ENCODE measurements around the gene KRTAP10-8.
"Not testable (repeated sequence)": the region's sequence is repeated elsewhere in the genome, so short reads cannot be mapped to it uniquely, and the experiment has no call there.

KRTAP10-8 gene

DNA sequence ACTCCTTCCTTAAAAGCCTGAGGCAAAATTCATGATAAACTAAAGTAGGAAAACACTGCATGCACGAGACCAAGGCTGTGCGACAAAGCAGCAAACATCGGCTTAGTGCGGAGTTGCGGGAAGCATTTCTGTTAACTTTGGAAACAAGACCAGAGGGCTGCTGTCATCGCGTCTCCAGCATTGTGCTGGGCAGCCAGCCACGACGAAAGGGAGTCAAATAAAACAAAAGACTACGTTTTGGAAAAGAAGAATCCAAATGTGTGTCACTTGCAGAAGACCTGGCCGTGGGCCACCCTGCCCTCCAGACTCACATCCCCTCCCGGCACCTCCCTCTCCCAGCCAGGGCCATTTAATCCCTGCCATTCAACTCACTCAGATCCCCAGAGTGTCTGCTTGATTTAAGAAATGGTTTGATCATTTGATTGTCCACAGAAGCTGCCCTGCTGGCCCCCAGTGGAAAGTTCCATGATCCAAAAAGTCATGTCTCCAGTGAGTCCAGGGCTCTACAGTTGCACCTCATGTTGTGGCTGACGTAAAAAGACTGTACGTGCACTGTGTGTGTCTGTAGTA is 31.9 kb downstream of the KRTAP10-8 start:
- in situ Hi-C loops (cut with MboI; ENCODE audit: low sequenced_read_pairs) = no loop called here

DNA sequence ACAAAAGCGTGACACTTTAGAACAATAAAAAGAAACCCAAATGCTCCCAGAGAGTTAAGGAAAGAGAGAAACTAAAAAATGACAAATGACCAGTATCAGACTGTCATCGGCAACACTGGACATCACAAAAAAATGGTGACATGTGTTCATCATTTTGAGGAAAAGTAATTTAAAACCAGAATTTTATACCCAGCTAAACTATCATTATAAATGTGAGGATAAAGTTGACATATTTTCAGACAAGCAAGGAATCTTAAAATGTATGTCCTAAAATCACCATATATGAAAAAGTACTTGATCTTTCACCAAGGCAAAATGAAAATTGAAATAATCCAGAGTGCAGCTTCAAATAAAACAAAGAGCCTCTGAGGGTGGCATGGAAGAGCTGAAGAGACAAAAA is 33.0 kb downstream of the KRTAP10-8 start:
- in situ Hi-C loops (cut with MboI; ENCODE audit: low sequenced_read_pairs) = no loop called here

GRCh38 chr21:44646366-44647221 is 34.7 kb downstream of the KRTAP10-8 start, which contains the start of gene KRTAP10-11:
Gene KRTAP10-11, plus strand, starts transcription at chr21:44646414. Its CDS starts 45 bp downstream, at chr21:44646459.
- in situ Hi-C loops (cut with MboI; ENCODE audit: low sequenced_read_pairs) = not testable (repeated sequence)

DNA sequence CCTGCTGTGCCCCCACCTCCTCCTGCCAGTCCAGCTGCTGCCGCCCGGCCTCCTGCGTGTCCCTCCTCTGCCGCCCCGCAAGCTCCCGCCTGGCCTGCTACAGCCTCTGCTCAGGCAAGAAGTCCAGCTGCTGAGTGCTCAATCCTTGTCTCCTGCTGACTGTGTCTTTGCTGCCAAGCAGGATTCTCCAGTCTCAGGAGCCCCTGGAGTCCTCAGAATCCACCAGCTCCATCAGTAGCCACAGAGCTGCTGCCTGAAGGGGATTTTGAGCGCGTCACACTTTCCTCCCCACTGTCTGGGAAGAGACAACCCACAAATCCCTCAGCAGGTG is 35.3 kb downstream of the KRTAP10-8 start:
- in situ Hi-C loops (cut with MboI; ENCODE audit: low sequenced_read_pairs) = no loop called here

GRCh38 chr21:44648557-44649311 is 36.9 kb downstream of the KRTAP10-8 start:
- in situ Hi-C loops (cut with MboI; ENCODE audit: low sequenced_read_pairs) = no loop called here

GRCh38 chr21:44649521-44650100 is 37.7 kb downstream of the KRTAP10-8 start:
- in situ Hi-C loops (cut with MboI; ENCODE audit: low sequenced_read_pairs) = no loop called here

- in situ Hi-C loops (cut with MboI; ENCODE audit: low sequenced_read_pairs) = no loop called here
These were observed 38.5 kb downstream of the KRTAP10-8 start for GRCh38 chr21:44650265-44650972.

GRCh38 chr21:44650973-44651675 is 39.2 kb downstream of the KRTAP10-8 start:
- in situ Hi-C loops (cut with MboI; ENCODE audit: low sequenced_read_pairs) = no loop called here

DNA sequence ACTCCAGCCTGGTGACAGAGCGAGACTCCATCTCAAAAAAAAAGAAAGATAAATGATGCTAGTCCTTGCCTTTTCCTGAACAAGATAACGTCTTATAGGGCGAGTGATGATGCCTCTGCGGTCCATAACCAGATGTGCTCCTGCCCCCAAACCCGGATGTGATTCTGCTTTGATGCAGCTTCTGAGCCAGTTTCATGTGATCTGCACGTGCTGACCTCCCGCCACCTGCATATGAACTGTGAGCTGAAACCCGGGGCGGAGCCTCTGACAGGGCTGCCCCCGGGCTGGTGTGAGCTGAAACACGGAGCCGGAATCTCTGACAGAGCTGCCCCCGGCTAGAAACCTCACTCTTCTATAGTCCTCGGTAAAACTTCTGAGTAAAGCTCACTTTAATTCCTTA is 41.2 kb downstream of the KRTAP10-8 start:
- in situ Hi-C loops (cut with MboI; ENCODE audit: low sequenced_read_pairs) = no loop called here

GRCh38 chr21:44653656-44654575 is 42.0 kb downstream of the KRTAP10-8 start:
- in situ Hi-C loops (cut with MboI; ENCODE audit: low sequenced_read_pairs) = no loop called here

DNA sequence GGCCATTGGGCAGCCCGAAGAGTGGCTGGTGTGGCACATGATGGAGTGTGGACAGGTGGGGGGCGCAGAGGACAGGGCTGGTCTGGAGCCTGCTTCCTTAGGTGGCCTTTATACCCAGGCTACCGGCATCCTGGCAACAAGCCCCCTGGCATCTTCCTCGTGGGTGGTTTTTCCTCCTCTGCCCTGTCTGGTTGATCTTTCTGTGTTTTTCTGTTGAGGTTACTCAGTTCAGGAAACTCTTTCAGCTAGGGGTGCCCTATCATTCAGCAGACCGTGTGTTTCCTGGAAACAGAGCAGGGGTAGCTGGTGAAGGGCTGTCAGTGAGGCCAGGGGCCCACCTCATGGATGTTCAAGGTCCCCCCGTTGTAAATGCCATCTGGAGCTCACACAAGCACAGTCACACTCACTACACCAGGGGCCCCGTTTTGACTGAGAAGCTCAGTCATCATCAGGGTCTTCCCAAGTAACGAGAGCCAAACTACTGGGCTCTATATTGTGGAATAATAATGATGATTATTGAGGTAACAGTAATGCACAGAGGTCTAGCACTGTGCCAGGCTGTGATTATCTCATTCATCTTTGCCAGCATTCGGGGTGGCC is 42.8 kb downstream of the KRTAP10-8 start, which contains the start of gene KRTAP12-4:
KRTAP12-4 (minus strand) TSS at position 84 of the 600 bp plus-strand sequence; CDS start at position 39, 45 bp downstream.
- in situ Hi-C loops (cut with MboI; ENCODE audit: low sequenced_read_pairs) = no loop called here

- in situ Hi-C loops (cut with MboI; ENCODE audit: low sequenced_read_pairs) = no loop called here
These were observed 45.0 kb downstream of the KRTAP10-8 start for GRCh38 chr21:44656868-44657267.

DNA sequence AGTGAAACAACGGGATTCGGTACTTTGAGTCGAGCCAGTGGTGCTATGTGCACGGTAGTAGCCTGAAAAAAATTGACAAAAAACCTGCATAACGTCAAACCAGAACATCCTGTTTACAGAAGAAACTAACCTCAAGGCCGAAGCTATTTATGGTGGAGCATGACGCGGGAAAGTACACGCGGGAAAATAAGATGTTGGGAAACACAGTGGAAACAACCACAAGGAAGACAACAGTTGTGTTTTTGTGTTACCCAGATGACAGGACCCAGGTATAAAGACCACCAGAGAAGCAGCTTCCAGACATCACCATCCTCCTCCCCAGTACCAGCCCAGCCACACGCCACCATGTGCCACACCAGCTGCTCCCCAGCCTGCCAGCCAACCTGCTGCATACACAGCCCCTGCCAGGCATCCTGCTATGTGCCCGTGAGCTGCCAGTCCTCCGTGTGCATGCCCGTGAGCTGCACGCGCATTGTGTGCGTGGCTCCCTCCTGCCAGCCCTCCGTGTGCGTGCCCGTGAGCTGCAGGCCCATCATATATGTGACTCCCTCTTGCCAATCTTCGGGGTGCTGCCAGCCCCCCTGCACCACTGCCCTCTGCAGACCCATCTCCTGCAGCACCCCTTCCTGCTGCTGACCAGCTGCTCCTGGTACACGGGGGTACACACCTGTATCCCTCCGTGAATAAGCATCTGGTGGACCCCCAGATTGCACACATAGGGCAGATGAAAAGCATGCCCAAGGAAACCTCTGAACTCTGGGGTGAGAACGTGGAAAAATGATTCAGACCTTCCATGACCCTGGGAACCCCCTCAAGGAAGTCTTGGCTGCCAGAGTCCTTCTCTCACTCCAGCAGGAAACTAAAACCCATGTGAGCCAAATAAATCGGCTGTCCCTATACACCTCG is 46.0 kb downstream of the KRTAP10-8 start, which contains the start of gene KRTAP12-3:
KRTAP12-3 (plus strand) TSS at position 298 of the 906 bp plus-strand sequence; CDS start at position 346, 48 bp downstream.
- in situ Hi-C loops (cut with MboI; ENCODE audit: low sequenced_read_pairs) = no loop called here

DNA sequence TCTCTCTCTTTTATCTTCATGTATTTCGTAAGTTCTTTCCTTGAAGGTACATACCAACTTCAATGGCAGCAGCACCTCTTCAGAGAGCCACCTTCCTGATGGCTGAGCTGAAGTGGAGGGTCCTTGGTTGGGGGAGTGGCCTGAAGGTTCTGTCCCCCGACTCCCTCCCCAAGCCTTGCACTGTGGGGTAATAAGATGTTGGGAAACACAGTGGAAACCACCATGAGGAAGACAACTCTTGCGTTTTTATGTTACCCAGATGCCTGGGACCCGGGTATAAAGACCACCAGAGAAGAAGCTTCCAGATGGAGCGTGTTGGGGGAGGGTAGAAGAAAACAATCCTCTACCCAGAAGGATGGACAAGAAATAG is 46.6 kb downstream of the KRTAP10-8 start:
- in situ Hi-C loops (cut with MboI; ENCODE audit: low sequenced_read_pairs) = no loop called here

GRCh38 chr21:44658913-44659595 is 47.2 kb downstream of the KRTAP10-8 start:
- in situ Hi-C loops (cut with MboI; ENCODE audit: low sequenced_read_pairs) = no loop called here

DNA sequence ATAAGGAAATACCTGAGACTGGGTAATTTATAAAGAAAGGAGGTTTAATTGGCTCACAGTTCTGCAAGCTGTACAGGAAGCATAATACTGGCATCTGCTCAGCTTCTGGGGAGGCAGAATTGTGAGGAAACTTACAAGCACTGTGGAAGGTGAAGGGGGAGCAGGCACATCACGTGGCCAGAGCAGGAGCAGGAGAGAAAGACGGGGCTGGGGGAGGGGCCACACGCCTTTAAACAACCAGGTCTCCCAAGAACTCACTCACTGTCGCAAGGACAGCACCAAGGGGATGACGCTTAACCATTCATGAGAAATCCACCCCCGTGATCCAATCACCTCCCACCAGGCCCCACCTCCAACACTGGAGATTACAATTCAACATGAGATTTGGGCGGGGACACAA is 49.7 kb downstream of the KRTAP10-8 start:
- in situ Hi-C loops (cut with MboI; ENCODE audit: low sequenced_read_pairs) = not testable (repeated sequence)
